ENCODE data around the gene UBE2R2. TPM values are rescaled to one million over a fixed set of nuclear protein-coding genes. Genes with fewer than 3 reads are reported as not detected.

Gene UBE2R2
- total and polyA plus RNA-seq, 2 of the 4 experiments (the other 2 are of a cell fraction), result 12.7 to 24.8 TPM

- TF ChIP-seq SMC3 (IDR thresholded peaks at IDR 0.05; ENCODE audit: low read depth, low read length), result no peak
Observed at GRCh38 chr9:33926746-33927485, 110.0 kb downstream of the UBE2R2 start (continued).

- H3K36me3 ChIP-seq (ENCODE audit: control insufficient read depth, insufficient read depth, low read length), result peaks cover 70% of the 10 kb centered on the region
Observed at GRCh38 chr9:33927694-33928093, 110.7 kb downstream of the UBE2R2 start.

More at GRCh38 chr9:33927694-33928093, 110.7 kb downstream of the UBE2R2 start:
- Histone ChIP-seq H2BK120ac (ENCODE audit: low read depth, low read length) (no peak overlapping the region), H3K27me3 (ENCODE audit: control insufficient read depth, insufficient read depth, low read length) (no peaks in the 10 kb centered on the region), H4K91ac (ENCODE audit: insufficient read depth, low read depth, low read length) (no peak overlapping the region), H4K8ac (ENCODE audit: low read depth in 2 of 2, low read length in 2 of 2) (no peak overlapping the region), H3K4me2 (ENCODE audit: low read depth, low read length) (no peak overlapping the region), H3K4me3 (ENCODE audit: insufficient read depth, low read depth, low read length) (no peak overlapping the region), H3K56ac (ENCODE audit: extremely low read depth, insufficient read depth, low read length) (no peak overlapping the region), H3K14ac (replicated peaks; ENCODE audit: low read depth, low read length) (no peak overlapping the region), H3K4me1 (ENCODE audit: control insufficient read depth, insufficient read depth, low read length) (no peaks in the 10 kb centered on the region), H3K18ac (ENCODE audit: low read depth, low read length) (no peak overlapping the region), H3K27ac (ENCODE audit: insufficient read depth, low read length) (no peak overlapping the region), H3K4ac (ENCODE audit: low read depth, low read length) (no peak overlapping the region), H2AK5ac (ENCODE audit: low read depth, low read length) (no peak overlapping the region), H3K9me1 (ENCODE audit: insufficient read depth, low read length) (peaks cover 12% of the 10 kb centered on the region), H2BK20ac (ENCODE audit: low read depth, low read length) (no peak overlapping the region), H2BK15ac (ENCODE audit: low read depth, low read length) (no peak overlapping the region), H2AFZ (replicated peaks; ENCODE audit: low read length, poor library complexity) (no peak overlapping the region), H3K9me3 (ENCODE audit: control insufficient read depth, insufficient read depth, low read length) (no peaks in the 10 kb centered on the region), H2BK5ac (ENCODE audit: low read depth, low read length, poor library complexity, severe bottlenecking) (no peak overlapping the region), H2AK9ac (replicated peaks; ENCODE audit: low read depth, low read length, poor library complexity) (no peak overlapping the region), H4K5ac (ENCODE audit: low read depth, low read length) (no peak overlapping the region), H4K20me1 (ENCODE audit: insufficient read depth, low read length) (0 out of 2 replicates have a peak, but pooled peaks cover 5% of the 10 kb centered on the region), H3K9ac (ENCODE audit: low read depth, low read length) (no peak overlapping the region), H3K23ac (ENCODE audit: low read depth, low read length) (no peak overlapping the region), H3K79me1 (ENCODE audit: low read depth in 1 of 2, low read length in 2 of 2) (peaks cover 15 to 54% of the 10 kb centered on the region in 2 experiments)
- CTCF ChIA-PET, result no interaction called here
- intact Hi-C loops (cut with micrococcal nuclease) (loop anchor here (5.0 to 10.0 kb wide), 2 partner anchors 303 to 450 kb away; partner anchors contain the start of gene MYORG), in situ Hi-C loops (cut with MboI; ENCODE audit: low sequenced_read_pairs) (no loop called here), dilution Hi-C loops (cut with HindIII; ENCODE audit: low sequenced_read_pairs, unreplicated experiment) (no loop called here)
- DNase-seq (no peak), ATAC-seq (ENCODE audit: low read depth) (no peak)
- no TSS peak for BruUV-seq (replicated peaks)
- POLR2A ChIA-PET (ENCODE audit: unreplicated experiment), result no interaction called here
- WGBS, 2 experiments (ENCODE audit: extremely low coverage in 2 of 2, insufficient read length in 1 of 2), result 94% methylated on average over 9 of the region's 15 CpGs; no CpG with 5 or more reads in 1 of the 2 experiments
- TF ChIP-seq RAD21 (IDR thresholded peaks at IDR 0.05; ENCODE audit: low read length) (no peak), SMC3 (IDR thresholded peaks at IDR 0.05; ENCODE audit: low read depth, low read length) (no peak), BHLHE40 (IDR thresholded peaks at IDR 0.05; ENCODE audit: low read depth, low read length) (no peak)
